Stimulated activated CD4-positive, alpha-beta T cell treated with anti-CD3 and anti-CD28 coated beads, Interleukin-12 subunit alpha, Interleukin-12 subunit beta, amount 100 ng/mL, for 24 hours (primary cell): Measurements from ENCODE around the gene FAM168A.
"Not testable (repeated sequence)": the region's sequence is repeated elsewhere in the genome, so short reads cannot be mapped to it uniquely, and the experiment has no call there.

ENCODE experiments used
- DNase-seq, 2 experiments: peaks; one replicate each; pipeline ENCODE4 v3.0.0-alpha.2; 2020; ENCODE audit warnings: low read depth in 2 of 2

FAM168A gene

DNA sequence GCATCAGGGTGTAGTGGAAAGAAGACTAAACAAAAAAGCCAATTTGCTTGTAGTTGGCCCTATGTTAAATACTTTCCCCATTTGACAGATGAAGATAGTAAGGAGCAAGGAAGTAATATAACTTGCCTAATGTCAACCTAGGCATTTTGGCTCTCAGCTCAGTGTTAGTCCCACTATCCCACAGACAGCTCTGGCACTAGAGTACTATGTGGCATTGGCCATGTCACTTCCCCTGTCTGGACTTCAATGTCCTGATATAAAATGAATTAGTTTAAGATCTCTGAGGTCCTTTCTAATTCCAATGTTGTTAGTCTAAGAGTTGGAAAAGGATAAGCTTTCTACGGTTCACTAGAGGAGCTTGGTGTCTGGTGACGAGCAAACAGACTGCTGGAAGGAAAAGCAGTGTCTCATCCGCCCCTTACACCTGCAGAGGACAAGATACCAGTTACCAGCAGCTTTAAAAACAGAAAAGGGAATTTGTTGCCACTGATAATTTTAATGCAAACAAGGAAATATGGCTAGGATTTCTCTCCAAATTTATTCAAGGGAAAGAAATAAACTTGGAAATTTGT lies 129.2 kb downstream of the FAM168A start:
- DNase-seq = no peak

DNA sequence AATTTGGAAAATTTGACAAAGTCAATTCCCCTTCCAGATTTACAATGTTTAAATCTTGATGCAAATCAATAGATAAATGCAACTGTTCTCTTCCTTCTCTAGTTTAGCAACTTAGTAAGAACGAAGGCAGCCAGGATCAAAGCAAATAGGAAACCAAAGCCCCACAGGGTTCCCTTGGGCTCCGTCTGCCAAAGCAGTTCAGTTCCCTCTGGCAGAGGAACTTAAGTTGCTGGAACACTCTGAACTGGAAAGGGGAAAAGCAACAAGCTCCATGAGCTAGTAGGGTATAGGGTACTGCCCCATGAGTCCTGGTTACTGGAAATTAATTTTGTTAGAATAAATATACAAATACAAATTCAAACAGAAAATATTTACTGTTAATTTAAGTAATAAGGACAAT lies 130.4 kb downstream of the FAM168A start:
- no peak for DNase-seq

DNA sequence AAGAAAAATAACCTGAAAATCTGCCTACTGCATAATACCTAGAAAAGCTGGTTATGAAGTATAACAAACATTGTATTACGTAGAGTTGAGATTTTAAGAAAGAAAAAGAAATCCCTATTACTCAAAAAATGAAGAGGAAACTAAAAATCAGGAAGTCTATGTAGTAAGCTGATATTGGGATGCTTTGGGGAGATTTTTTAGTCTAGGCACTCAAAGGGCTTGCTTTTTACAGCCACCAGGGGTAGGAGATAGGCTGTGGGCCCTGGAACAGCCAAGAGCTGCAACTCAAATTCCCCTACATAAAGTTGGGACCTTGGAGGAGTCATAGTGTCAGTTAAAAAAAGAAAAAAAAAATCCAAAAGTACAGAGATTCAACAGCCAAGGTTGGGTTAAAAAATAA lies 131.3 kb downstream of the FAM168A start:
- DNase-seq = no peak

DNA sequence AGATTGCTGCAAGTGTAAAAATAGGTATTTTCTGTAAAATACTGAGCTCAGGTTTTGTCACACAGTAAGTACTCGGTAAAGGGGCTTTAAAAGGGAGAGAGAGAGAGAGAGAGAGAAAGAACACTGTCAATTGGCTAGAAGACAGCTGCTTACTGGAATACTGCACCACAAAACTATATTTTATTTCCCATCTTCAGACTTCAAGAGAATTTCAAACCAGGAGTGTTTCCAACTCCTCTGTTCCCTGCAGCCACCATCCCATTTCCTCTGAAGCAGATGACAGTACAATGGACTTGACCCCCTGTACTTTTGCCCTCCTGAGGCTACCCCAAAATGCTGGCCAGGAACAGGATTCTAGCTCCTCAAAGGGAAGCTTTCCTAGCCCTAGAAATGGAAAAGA lies 132.0 kb downstream of the FAM168A start:
- DNase-seq = no peak

DNA sequence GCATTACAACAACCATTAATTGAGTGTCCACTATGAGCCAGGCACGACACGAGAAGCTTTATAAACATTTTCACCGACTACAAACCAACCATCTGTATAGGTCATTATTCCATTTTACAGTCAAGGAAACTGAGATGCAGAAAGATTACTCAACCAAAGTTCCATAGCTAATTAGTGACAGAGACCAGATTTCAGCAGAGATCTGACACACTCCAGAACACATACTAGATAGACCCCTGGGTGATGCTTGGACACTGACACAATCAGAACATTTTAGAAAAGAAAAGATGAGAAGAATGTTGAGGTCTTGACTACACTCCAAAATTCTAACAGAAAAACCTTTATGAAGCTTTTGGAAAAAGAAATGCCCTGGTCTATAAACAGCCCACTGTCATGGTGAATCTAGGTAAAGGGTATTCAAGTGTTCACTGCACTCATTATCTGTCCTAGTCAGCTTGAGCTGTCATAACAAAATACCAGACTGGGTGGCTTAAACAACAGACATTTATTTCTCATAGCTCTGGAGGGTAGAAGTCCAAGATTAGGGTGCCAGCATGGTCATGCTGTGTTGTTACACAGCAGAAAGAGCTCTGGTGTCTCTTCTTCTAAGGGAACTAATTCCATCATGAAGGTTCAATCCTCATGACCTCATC lies 132.8 kb downstream of the FAM168A start:
- DNase-seq = no peak

DNA sequence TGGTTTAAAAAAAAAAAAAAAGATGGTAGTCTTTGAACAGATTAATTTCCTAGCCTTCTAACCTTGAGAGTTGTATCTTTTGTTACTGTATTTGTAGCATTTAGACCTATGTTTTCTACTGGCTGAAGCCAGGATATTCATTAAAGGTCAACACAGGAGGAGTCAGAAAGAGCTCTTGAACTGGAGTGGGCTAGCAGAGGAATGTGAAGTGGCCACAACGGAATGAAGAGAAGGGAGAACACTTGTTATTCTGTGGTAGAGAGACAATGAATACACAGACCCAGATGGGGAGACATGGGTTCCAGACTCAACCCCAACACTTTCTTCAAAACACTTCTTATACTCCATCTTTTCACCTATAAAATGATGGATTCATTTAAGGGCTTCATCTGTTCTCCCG lies 133.6 kb downstream of the FAM168A start:
- no peak for DNase-seq

DNA sequence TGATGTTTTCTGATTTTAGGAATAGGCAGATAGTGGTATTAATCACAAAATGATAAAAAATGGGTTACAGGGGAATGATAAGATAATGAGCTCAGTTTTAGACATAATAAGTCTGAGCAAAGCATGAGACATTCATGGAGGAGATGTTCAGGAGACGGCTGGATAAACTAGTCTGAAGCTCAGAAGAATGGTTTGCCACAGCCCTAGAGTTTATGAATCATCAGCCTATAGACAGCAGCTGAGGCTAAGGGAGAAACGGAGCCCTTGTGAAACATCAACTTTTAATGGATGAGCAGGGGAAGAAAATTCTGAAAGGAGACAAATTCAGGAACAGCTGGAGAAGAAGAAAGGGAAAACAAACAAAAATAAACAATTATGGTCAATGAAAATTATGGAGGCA lies 134.6 kb downstream of the FAM168A start:
- DNase-seq = no peak

DNA sequence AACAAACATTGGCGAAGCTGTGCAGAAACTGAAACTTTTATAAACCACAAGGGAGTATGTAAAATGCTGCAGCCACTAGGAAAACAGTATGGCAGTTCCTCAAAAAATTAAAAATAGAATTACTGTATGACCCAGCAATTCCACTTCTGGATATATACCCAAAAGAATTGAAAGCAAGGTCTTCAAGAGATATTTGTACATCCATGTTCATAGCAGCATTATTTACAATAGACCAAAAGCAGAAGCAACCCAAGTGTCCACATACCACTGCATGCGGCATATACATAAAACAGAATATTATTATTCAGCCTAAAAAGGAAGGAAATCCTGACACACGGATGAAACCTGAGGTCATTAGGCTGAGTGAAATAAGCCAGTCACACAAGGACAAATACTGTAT lies 135.9 kb downstream of the FAM168A start:
- DNase-seq = no peak

DNA sequence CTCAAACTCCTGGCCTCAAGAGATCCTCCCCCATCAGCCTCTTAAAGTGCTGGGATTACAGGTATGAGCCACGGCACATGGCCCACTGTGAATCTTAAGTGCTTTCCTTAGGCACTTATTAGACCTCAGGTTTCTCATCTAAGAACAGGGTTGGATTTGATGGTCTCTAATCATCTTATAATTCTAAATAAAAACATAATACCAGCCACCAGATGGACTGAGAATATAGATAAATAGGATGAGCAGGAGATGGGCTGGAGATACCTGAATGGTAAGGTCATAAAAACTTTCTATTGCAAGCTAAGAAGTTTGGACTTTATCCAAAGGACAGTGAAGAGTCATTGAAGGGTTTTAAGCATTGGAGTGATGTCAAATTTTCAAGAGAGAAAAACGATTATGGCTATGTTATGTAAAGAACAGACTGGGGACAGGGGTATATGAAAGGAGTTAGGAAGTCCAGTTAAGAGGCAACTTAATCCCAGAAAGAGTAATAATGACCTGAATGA lies 136.5 kb downstream of the FAM168A start:
- DNase-seq = no peak

DNA sequence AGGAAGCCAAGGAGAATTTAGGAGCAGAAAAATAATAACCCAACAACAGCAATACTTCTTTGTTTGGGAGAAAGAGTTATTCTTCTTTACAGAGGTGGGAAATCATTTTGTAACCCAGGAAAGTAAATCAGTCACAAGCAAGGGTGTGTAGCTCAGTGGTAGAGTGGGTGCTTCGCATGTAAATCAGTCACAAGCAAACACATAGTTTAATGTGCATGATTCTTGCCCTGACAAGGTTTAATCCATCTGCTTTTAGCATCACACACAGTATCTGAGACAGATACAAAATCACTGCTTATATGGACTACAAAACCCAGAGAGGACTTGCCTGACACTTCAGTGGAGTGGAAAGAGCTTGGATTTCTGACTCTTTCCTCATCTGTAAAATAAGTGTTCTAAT lies 139.7 kb downstream of the FAM168A start:
- no peak for DNase-seq

DNA sequence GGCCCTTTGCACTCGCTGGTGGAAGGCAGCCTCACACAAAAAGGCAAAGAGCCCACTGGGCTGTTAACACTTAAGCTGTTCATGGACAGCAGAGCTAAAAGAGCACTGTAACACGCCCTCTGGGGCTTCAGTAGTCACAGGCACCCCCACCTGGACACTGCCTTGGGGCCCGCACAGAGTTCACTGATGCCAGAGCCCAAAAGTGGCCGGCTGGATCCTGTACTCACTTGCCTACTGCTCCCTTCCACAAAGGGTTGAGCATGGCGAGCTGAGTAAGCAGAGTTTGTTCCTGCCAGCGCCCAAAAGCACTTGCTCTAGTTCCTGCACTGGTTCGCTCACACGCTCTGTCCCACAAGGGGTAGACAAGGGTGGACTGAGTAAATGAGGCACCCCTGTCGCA lies 142.9 kb downstream of the FAM168A start:
- no peak for DNase-seq

DNA sequence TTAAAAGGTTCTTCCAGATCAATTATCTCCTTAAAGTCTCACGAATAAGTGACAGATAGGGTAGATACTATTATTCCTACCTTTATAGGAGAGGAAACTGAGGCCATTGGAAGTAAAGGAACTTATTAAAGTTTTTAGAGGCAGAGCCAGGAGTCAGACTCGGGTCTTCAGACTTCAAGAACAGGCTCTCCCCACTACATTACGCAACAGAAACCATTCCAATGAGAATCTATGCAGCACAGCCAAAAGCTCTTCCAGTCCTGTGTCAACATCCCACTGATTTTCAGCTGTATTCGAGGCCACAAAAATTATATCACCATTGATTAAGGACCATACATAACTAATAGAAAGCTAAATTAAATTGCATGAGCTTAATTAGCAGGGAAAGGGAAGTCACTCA lies 144.3 kb downstream of the FAM168A start:
- no peak for DNase-seq

DNA sequence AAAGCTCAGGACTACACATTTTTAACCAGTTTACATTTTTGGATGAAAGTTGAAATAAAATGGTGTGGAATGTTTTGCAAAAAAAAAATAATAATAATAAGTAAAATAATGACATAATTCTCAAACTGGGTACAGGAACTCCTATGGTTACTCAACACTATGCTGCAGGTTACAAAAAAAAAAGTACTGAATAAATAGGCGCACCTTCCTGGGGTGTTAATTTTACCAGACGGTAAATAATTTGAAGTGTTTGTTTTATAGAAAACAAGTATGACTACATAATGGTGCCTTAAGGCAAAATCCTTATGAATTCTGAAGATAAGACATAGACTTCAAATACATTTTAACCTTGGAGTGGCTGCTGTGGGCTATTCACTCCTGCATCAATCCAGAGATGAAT lies 145.2 kb downstream of the FAM168A start:
- no peak for DNase-seq

DNA sequence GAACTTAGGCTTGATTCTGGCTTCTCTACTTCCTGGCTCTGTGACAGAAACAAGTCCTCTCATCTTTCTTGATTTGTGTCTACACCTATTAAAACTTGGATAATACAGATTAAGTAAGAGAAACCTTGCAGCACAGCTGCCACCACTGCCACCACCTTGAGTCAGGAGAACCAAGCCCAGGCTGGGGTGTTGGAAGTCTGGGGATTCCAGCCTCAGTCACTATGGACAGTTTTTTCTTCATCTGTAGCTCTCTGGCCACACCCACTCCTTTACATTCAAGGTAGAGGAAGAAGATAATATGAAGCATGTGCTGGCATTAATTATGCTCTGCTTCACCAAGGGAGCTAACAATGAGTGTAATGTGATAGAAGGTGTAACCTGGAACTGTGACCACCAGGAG lies 146.0 kb downstream of the FAM168A start:
- DNase-seq = no peak

DNA sequence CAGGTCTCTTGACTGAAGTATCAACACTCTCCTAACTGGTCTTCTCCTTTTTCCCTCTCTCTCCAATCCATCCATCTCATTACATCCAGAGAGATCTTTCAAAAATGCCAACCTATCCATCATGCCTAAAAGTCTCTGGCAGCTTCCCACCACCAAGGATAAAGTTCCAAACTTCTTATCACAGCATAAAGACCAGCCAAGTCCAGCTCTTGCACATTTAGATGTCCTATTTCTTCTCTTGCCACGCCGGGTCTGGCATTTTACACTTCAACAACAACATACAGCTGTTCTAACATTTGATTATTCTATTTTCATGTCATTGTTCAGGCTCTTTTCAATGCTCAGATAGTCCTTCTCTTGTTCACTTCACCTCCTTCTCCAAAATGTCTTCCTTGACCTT lies 151.1 kb downstream of the FAM168A start:
- no peak for DNase-seq

DNA sequence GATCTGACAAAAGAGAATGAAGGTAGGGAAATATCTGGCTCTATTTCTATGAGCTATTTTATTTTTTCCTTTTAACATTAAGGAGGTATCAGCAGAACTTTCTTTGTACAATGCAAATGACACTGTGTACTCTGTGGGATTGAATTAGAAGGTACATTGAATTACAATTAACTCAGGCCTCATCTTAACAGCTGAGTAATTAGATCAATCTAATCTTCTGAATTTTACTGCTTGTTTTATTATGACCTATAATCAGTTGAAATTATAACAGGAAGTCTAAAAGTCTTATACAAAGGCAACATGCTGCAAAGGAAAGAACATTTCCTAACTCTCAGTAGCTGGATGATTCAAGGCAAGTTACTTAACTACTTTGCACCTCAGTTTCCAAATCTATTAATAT lies 151.9 kb downstream of the FAM168A start:
- DNase-seq = no peak

DNA sequence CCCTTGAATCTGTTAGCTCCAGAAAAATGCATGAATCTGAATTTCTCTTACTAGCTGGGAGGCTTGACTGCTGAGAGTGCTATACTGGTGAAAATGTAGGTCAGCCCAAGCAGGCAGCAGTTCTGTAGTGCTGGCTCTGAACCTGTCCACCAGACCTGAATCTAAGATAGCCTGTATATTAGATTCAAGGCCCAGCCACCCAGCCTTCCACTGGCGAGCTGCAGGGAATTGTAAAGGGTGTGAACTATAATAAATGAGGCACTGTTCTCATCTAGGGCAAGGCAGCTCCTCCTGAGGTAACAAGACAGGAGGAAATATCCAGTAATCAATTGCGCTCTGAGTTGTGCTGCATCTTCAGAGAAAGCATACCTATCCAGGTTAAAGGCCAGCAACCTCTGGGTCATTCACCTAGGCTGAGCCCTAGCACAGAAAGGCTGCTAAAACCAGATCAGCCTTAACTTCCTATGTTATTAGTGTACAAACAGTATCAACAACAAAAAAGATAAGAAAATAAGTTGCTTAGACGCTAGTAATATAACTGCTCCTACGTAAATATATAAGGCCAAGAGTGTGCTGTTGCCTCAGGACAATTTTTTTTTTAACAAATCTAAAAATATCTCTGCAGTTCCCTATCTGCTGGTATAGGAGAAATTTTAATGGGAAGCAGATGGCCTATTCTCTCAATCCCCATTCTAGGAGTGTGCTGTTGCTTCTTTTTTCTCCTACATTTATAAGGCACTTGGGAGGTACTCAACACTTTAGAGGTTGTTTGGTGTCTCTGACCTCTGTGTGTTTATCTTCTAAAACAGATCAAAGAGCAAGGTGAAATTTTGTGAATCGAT lies 158.7 kb downstream of the FAM168A start:
- no peak for DNase-seq

DNA sequence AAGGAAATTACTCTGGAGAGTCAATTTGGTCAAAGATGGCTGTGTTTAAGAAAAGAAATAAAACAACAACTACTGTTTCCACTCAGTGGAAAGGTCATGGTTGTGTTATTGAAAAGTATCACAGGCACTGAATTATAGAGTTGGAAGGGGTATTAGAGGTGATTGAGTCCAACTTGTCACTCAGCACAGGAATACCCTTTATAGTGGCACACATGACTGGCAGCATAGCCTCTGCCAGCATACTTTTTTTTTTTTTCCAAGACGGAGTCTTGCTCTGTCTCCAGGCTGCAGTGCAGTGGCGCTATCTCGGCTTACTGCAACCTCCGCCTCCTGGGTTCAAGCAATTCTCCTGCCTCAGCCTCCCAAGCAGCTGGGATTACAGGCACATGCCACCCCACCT lies 161.1 kb downstream of the FAM168A start:
- DNase-seq = not testable (repeated sequence)

DNA sequence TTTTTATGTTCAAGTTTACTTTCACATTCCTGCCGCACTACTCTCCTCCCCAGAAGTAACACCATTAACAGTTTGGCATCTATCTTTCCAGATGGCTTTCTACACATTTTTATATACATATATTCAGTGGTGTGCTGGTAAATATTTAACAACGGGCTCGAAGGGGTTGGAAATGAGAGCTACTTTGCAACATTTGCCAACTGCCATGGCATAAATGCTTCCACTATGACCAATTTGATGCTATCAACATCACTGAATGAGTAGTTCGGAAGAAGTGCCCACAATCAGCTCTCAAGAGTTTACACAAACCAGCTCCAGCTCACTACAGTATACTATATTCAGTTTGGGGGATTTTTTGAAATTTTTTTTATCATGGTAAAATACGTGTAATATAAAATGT lies 166.5 kb downstream of the FAM168A start:
- no peak for DNase-seq

DNA sequence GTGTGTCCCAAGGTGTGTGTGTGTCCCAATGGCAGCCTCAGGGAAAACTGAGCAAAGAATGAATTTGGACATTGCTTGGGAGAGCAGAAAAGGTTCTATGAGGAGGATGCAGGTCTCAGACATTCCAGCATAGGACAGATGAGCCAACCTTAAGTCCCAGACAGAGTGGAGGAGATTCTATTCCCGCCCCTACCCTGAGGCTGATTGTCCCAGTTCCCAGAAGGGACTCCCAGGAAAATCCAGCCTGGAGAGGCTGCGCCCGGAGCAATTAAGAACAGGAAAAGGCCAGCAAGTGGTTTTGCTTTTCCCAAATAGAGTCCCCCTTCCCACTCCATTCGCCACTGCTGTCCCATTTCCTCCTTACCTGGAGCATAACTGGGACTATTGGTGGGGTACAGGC lies 167.6 kb downstream of the FAM168A start:
- no peak for DNase-seq

DNA sequence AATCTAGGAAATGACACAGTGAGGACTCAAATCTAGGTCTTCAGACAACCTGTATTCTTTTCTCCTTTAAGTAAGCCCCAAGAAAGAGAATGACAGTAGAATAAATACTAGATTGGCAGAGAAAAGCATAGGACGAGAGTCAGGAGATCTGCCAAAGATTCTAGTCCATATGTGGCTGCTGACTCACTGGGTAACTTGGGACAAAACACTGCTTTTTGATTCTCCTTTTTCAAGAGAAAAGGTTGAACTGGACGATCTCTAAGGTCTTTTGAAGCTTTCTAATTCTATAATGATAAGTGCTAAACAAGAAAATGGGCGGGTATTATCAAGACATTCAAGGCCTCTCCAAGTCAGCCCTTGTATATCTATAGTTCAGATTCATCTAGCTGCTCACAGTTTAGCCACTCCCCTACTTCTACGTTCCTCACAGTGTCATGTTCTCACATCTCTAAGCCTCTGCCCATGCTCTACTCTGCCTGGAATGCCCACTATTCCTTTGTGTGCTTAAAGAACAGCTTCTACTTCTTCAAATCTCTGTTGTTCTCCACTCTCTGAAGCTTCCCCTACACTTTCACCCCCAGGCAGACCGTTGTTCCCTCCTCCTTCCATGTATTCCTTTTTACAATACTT lies 168.7 kb downstream of the FAM168A start:
- DNase-seq = no peak

DNA sequence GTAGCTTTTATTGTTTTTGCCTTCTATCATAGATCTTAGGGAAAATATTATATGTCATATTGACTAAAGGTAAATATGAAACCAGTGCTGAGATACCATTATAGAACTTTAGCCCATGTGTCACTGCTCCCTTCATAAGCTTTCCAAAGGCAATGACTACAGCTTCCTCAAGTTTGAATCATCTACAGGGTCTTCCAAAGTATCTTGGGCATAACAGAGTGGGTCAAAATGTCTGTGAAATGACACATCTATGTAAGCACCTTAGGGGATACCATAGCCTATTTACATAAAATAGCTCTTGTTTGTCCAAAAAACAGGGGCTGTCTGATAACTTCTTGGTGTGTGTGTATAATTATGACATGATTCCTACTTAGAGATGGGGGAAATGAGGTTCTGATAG lies 169.2 kb downstream of the FAM168A start:
- DNase-seq = no peak

DNA sequence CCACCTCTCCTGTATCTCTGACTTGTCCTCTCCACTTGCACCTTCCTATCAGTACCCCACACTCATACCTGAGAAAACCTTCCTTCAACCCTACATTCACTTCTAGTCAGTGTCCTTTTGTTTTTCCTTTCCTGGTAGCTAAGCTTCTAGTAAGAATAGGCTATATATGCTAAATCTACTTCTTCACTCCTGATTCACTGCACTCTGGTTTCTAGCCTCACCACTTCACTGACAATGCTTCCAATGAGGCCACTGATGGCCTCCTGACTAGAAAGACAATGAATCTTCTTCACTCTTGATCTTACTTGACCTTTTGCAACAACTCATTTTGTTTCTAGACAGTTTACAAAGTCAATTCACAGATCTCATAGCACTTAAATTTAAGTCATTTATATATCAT lies 169.7 kb downstream of the FAM168A start:
- no peak for DNase-seq
